Immature natural killer cell (primary cell): ENCODE data around the gene ELK4. TPM values are rescaled to one million over a fixed set of nuclear protein-coding genes. Genes with fewer than 3 reads are reported as not detected.

Experiments used
- DNase-seq, 3 donors: peaks; one replicate each; pipeline ENCODE4 v3.0.0; 2022; ENCODE audit warnings: mixed read lengths in 1 of 3
- H3K27ac Mint-ChIP-seq, 6 donors: one replicate each; pipeline ENCODE4 v1.8.0; 2020; ENCODE audit warnings: mixed read lengths in 6 of 6, mild to moderate bottlenecking in 5 of 6, inconsistent platforms in 4 of 6, moderate library complexity in 3 of 6
- H3K27me3 Mint-ChIP-seq, 3 donors: one replicate each; pipeline ENCODE4 v1.8.0; 2020 to 2021; ENCODE audit warnings: low read depth in 3 of 3, mild to moderate bottlenecking in 3 of 3, mixed read lengths in 3 of 3, moderate library complexity in 3 of 3, inconsistent platforms in 1 of 3
- H3K36me3 Mint-ChIP-seq, 3 donors: one replicate each; pipeline ENCODE4 v1.8.0; 2020; ENCODE audit warnings: mixed read lengths in 3 of 3, inconsistent platforms in 2 of 3, mild to moderate bottlenecking in 2 of 3
- H3K4me1 Mint-ChIP-seq, 2 donors: one replicate each; pipeline ENCODE4 v1.8.0; 2020; ENCODE audit warnings: inconsistent platforms in 2 of 2, mild to moderate bottlenecking in 2 of 2, mixed read lengths in 2 of 2, moderate library complexity in 1 of 2
- H3K4me3 Mint-ChIP-seq, 5 donors: one replicate each; pipeline ENCODE4 v1.8.0; 2020; ENCODE audit warnings: mild to moderate bottlenecking in 5 of 5, mixed read lengths in 5 of 5, inconsistent platforms in 3 of 5, moderate library complexity in 3 of 5
- H3K9me3 Mint-ChIP-seq, 6 donors: one replicate each; pipeline ENCODE4 v1.8.0; 2020; ENCODE audit warnings: mild to moderate bottlenecking in 6 of 6, mixed read lengths in 6 of 6, inconsistent platforms in 4 of 6, moderate library complexity in 3 of 6
- polyA plus RNA-seq, 3 donors: library from polyadenylated mRNA; unstranded; fragments of 300-500 nt; fragmentation: Illumina TruSeq; gene quantifications; one replicate each; pipeline ENCODE4 v1.2.3, GENCODE V29; 2021

The ELK4 gene
- polyA plus RNA-seq, 3 donors from 2014 or later = 2.8 to 5.7 (median 3.0) TPM

DNA sequence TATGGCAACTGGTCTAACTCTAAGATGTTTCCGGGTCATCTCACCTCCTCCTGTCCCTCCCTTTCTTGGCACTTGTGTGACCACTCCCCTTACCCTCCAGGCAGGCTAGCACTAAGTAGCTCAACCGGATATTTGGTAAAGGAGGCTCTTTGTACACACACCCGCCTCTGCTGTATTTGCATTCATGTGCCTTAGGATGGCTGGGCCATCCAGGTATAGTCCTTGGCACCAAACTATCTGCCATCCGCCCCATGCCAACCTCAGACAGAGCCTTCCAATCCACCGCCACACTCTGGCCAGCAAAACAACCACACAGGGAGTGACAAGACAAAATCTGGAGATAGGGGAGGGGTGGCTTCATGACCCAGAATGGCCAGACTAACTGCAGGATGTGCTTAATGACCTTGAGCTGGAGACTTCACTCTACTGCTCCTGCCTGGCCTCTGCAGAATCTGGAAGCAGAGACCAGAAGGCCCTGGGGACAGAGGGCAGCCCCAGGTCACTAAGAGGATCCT, 67.8 kb downstream of the ELK4 start:
- H3K4me3 Mint-ChIP-seq = no peak overlapping the region

DNA sequence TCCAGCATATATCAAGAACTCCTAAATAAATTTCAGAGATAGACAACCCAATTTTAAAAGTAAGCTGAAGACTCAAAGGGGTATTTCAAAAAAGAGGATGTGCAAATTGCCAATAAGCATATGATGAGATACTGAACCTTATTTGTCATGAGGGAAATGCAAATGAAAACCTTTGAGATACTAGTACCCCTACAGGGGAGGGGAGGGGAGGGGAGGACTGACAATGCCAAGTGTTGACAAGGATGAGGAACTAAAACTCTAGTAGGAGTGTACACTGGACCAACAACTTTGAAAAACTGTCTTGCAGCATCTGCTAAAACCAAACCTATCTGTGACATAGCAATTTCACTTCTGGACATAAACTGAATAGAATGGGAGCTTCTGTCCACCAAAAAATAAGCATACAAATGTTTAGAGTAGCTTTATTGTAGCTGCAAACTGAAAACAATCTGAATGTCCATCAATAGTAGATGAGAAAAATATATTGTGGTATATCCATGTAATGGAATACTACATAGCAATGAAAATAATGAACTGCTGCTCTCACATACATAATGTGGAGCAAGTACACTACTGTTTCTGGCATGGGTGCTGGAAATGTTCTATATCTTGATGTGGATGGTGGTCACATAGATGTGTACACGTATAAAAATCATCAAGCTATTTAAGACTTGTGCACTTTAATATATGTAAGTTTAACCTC, 70.2 kb downstream of the ELK4 start:
- Mint-ChIP-seq H3K4me1 (peaks cover 3 to 5% of the 10 kb centered on the region in 2 donors), H3K9me3 (peaks cover 0 to 3% (median 0%) of the 10 kb centered on the region in 6 donors), H3K27ac (no peak overlapping the region), H3K4me3 (no peak overlapping the region), H3K36me3 (no peaks in the 10 kb centered on the region), H3K27me3 (peaks cover 11 to 26% (median 15%) of the 10 kb centered on the region in 3 donors)
- DNase-seq = no peak

More for the DNA sequence above, 67.8 kb downstream of the ELK4 start:
- Mint-ChIP-seq H3K27me3 (peaks cover 11 to 37% (median 15%) of the 10 kb centered on the region in 3 donors), H3K4me1 (peaks cover 5 to 6% of the 10 kb centered on the region in 2 donors), H3K27ac (no peak overlapping the region), H3K36me3 (no peaks in the 10 kb centered on the region), H3K9me3 (peaks cover 0 to 5% (median 0%) of the 10 kb centered on the region in 6 donors)
- DNase-seq = no peak

Other genes starting within 250 kb of the ELK4 start
- gene LEMD1, start 210.0 kb downstream of the ELK4 start, polyA plus RNA-seq = not detected
- not detected for gene BLACAT1, start 176.0 kb downstream of the ELK4 start, polyA plus RNA-seq
- gene CDK18, start 127.3 kb downstream of the ELK4 start, polyA plus RNA-seq = under 1 TPM in 2 of 3 donors, not detected in 1; 0.61 to 0.74 TPM
- gene SLC45A3, start 48.5 kb upstream of the ELK4 start, polyA plus RNA-seq = not detected
- 10 to 100 TPM in 2 of 3 donors, 1 to 10 TPM in 1; 7.8 to 20.3 (median 18.9) TPM for gene NUCKS1, start 118.2 kb upstream of the ELK4 start, polyA plus RNA-seq
- 100 to 1,000 TPM; 156 to 206 (median 197) TPM for gene RAB29, start 143.5 kb upstream of the ELK4 start, polyA plus RNA-seq
- gene SLC41A1, start 181.2 kb upstream of the ELK4 start, polyA plus RNA-seq = 10 to 100 TPM in 1 of 3 donors, 1 to 10 TPM in 2; 5.2 to 14.9 (median 6.4) TPM
- gene PM20D1, start 218.1 kb upstream of the ELK4 start, polyA plus RNA-seq = 1 to 10 TPM; 1.9 to 3.1 (median 2.6) TPM